CD4-positive, alpha-beta T cell treated with Interleukin-17A for 1 hour (primary cell): ENCODE measurements around the gene DLG2.
"Not testable (repeated sequence)": the region's sequence is repeated elsewhere in the genome, so short reads cannot be mapped to it uniquely, and the experiment has no call there.

ENCODE experiments used
- DNase-seq: peaks from one replicate; pipeline ENCODE4 v3.0.0-alpha.2; 2020

The DLG2 gene

DNA sequence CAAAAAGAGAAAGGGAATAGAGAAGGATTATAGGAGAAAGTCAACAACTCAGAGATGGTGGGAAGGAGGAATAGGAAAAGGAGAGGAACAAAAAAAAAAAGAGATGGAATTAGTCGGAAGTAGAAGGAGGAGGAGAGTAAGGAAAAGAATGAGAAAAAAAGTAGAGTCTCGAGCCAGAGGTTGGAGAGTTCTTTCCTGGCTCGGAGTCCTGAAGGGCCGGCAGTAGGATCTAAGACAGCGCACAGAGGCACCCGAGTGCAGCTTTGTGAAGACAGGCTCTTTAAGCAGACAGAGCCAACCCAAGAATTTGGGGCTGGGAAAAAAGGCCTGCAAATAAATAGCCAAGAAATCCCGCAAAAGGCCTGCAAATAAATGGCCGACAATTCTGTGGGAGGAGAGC is 2170.6 kb downstream of the DLG2 start:
- DNase-seq = no peak

- no peak for DNase-seq
Measured at GRCh38 chr11:83456075-83456474, 2171.1 kb downstream of the DLG2 start.

- DNase-seq = no peak
Measured at GRCh38 chr11:83455356-83455755, 2171.8 kb downstream of the DLG2 start.

GRCh38 chr11:83454674-83455073 is 2172.5 kb downstream of the DLG2 start:
- DNase-seq = no peak

DNA sequence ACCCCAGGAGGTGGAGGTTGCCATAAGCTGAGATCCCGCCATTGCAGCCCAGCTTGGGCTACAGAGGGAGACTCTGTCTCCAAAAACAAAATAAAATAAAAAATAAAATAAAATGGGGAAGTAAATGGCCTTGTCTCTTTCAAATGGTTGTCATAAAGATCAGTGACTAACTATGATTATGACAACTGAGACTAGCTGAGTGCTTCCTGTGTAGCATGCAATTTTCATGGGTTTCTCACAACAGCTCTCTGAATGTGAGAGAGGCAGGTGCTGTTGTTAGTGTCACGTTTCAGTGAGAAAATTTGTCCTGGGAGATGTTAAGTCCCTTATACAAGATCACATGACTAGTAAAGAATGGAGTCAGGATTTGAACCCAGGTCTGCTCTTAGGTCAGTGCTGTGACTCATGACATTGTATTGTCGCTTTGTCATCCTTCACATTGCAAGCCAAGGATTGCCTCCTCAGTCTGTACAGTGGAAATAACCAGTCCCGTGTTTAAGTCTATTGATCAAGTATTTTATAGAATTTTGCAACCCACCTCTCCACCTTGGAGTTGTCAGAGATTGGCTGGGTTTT is 2177.7 kb downstream of the DLG2 start:
- no peak for DNase-seq

DNA sequence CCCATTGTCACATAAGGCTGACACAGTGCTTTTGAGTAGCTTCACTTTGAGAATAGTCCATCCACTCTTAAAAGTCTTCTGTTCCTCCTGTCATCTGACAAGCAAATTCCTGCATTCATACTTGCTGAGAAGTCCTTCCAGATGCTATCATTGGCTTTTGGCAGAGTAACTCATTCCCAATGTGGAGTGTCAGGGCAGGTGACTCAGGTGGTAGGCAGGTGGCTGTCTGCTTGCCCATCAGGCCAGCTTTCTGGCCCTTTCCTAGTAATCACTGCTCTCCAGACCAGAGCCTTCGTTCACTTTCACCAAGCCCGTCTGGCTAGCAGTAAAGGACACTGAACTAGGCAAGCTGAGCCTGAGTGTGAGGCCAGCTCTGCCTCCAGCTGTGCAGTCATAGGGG is 2178.5 kb downstream of the DLG2 start:
- DNase-seq = no peak

DNA sequence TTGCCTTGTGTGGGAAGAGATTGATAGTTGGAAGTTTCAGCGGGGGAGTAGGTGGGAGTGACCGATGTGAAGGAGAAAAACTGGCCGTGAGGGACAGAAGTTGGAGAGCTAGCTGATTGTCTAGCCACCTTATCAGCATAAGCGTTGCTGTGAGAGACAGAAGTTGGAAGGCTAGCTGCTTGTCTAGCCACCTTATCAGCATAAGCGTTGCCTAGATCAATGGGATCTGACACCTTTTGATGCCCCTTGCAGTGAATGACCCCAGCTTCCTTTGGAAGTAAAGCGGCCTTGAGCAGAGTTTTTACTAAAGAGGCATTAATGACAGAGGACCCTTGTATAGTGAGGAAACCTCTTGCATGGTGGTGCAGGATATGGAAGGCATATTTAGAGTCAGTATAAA is 2183.3 kb downstream of the DLG2 start:
- not testable (repeated sequence) for DNase-seq

GRCh38 chr11:83441601-83442000 is 2185.5 kb downstream of the DLG2 start:
- no peak for DNase-seq

- no peak for DNase-seq
Measured at GRCh38 chr11:83441171-83441570, 2186.0 kb downstream of the DLG2 start.

DNA sequence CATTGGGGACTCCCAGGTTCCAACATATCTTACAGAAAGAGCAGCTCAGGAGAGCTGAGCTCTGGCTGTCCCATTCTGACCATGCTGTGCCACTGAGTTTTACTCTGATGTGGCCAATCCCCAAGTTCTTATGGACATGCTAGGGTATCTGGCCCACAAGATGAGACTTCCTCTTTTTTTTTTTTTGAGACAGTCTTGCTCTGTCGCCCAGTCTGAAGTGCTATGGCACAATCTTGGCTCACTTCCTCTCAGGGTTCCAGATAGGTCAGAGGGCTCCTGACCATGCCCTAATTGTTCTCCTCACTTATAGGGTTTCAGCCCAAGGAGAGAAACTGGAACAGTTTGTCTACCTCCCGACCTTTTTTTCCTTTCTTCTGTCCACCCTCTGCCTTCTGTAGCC is 2188.7 kb downstream of the DLG2 start:
- no peak for DNase-seq

GRCh38 chr11:83437939-83438338 is 2189.2 kb downstream of the DLG2 start:
- DNase-seq = no peak

- no peak for DNase-seq
Measured at GRCh38 chr11:83436855-83437254, 2190.3 kb downstream of the DLG2 start.

DNA sequence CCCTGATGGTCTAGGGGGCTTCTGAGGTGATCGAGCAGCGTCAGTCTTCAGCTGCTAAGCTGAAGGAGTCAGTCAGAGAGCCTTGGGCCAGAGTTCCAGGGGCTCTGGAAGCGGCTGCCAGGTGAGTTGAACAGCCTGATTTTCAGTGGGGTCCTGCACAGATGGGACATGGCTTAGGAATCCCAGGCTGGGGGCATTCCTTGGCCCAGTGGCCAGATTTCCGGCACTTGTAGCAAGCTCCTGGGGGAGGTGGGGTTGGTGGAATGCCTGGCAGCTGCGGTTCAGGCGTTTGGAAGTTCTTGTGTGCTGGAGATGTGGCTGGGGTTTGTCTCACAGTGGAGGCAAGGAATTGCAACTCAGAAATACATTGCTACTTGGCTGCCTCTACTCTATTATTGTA is 2192.3 kb downstream of the DLG2 start:
- not testable (repeated sequence) for DNase-seq

DNA sequence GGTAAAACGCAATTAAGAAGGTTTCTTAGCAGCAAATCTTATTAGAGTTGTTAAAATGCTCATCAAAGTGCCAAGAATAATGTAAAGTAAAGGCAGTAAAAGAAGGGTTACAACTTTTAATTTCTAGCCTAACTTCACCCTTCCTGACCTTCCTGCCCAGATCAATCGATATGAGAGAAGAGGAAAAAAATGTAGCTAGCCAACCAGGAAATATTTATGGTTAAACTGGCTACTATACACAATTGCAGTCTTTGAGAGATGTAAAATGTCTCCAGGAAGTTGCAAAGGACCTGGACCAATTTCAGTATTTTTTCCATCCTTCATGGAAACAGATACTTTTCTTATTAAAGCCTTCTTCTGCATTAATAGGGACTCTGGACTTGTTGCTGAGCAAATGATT is 2199.2 kb downstream of the DLG2 start:
- DNase-seq = no peak

- DNase-seq = no peak
Measured at GRCh38 chr11:83427501-83427900, 2199.6 kb downstream of the DLG2 start.

DNA sequence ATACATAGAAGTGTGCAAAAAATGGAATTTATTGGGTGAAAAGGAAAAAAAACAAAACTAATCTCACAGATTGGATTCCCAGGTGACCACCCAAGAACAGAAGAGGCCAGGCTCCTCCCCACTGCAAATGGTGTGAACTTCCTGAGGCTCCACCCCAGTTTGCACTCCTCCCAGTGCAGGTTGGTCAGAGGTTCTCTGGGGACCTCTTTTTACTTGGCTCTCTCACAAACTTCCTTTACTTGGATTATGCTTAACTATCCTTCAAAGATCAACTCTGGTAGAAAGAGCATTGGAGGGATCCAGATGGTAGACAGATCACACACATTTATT is 2202.0 kb downstream of the DLG2 start:
- DNase-seq = no peak

DNA sequence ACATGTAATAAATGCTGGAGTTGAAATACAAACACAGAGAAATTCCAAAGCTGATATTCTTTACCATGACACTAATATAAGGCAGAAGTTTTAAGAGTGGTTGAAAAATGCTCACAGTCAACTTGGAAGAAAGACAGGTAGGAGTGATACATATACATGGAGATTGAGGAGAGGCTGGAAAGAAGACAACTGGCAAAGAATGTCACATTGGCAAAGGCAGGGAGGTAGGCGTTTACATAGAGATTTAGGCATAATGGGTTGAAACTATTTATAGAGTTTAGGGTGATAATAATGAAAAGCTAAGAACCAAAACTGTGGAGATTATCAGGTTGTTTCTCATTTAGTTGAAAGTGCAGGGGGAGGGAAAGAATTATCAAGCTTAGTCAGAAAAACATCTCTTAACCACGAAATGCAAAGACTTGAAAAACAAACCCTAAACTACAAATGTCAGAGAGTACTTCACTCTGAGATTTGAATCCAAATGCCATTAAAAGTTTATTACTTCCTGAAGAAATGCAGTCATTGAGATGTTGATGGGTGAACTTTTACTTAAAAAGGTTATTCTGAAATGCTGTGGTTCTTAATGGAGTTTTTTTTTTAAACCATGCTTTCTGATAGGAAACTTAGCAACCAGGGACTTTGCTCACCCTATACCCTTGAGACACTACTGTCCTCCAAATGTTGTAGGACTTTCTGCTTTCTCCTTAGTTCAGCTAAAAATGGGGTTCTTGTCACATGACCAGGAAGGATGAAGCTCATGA is 2202.6 kb downstream of the DLG2 start:
- no peak for DNase-seq

GRCh38 chr11:83422641-83423040 is 2204.5 kb downstream of the DLG2 start:
- not testable (repeated sequence) for DNase-seq

GRCh38 chr11:83410605-83411565 is 2216.3 kb downstream of the DLG2 start:
- DNase-seq = no peak

DNA sequence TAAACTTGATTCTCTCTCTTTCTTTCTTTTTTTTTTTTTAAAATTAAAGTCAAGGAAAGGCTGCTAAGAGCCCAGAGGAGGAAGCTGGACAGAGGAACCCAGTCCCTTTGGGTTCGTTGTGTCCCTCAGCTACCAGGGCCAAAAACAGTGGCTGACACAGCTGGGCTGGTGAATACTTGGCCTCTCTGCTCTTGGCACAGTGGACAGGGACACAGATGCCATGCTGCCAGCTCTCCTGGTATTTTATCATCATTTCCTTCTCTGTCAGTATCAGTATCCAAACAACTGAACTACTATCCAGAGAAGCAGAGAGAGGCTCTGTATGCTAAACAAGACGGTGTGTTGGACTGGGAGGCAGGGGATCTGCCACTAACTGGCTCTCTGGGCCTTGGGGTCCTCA is 2217.3 kb downstream of the DLG2 start:
- DNase-seq = no peak

GRCh38 chr11:83409476-83409875 is 2217.7 kb downstream of the DLG2 start:
- DNase-seq = no peak

DNA sequence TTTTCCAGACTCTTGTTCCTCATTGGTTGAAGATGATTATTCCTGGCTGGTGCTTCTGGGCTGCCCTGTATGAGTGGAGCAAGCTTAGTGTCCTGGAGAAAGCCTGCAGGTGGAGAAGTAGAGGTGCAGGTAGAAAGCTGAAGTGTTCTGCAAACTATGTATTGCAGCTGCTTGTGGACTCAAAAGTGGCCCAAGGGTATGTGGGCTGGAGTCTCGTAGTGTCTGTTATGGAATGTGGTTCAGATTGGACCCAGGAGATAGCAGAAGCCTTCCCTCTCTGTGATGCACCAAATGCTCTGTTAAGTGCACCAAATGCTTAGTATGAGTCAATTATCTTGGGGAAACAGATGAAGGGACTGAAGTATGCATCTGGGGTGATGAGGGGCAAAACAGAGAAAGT is 2218.2 kb downstream of the DLG2 start:
- no peak for DNase-seq
